ENCODE measurements around the gene VANGL2.

- TF ChIP-seq CTCF (IDR thresholded peaks at IDR 0.05) (no peak), POLR2A (IDR thresholded peaks at IDR 0.05) (no peak)
Observed at GRCh38 chr1:160436966-160437365, 36.6 kb downstream of the VANGL2 start.
